Fibroblast of lung (primary cell): Measurements from ENCODE around the gene C11orf52.

Experiments
- CTCF ChIP-seq, 2 donors: IDR thresholded peaks in 1 of 2; conservative IDR thresholded peaks in 1 of 2; 1 replicate in 1 of 2; 2 replicates in 1 of 2; pipeline ENCODE4 v1.5.1; 2011 to 2012; ENCODE audit warnings: low read length in 2 of 2, control low read depth in 1 of 2, inconsistent platforms in 1 of 2, low read depth in 1 of 2, mild to moderate bottlenecking in 1 of 2
- EZH2 ChIP-seq: IDR thresholded peaks from 2 replicates; pipeline ENCODE4 v1.5.1; 2012; ENCODE audit warnings: low read length, control low read depth, mild to moderate bottlenecking; ENCODE audit errors: missing control alignments

- TF ChIP-seq CTCF (conservative IDR thresholded peaks at IDR 0.05 in 1 of 2, IDR thresholded peaks at IDR 0.05 in 1 of 2; ENCODE audit: low read depth in 1 of 2, low read length in 2 of 2), result no peak
- TF ChIP-seq EZH2, result no peak
Observed at GRCh38 chr11:111935317-111936039, 16.8 kb downstream of the C11orf52 start.
